Left kidney (tissue), 2 donors: Measurements from ENCODE around the gene BICRAL. TPM values are rescaled to one million over a fixed set of nuclear protein-coding genes. Genes with fewer than 3 reads are reported as not detected.
"Not testable (repeated sequence)": the region's sequence is repeated elsewhere in the genome, so short reads cannot be mapped to it uniquely, and the experiment has no call there.

Experiments
- DNase-seq: peaks from one replicate; pipeline ENCODE4 v3.0.0-alpha.2; 2013
- polyA plus RNA-seq: library from polyadenylated mRNA; unstranded; fragments of 120-200 nt; gene quantifications from one replicate; pipeline ENCODE4 v1.2.1, GENCODE V29; 2013; ENCODE audit not compliant: insufficient read length

BICRAL gene
- polyA plus RNA-seq, 1 donor = 17.4 TPM

DNA sequence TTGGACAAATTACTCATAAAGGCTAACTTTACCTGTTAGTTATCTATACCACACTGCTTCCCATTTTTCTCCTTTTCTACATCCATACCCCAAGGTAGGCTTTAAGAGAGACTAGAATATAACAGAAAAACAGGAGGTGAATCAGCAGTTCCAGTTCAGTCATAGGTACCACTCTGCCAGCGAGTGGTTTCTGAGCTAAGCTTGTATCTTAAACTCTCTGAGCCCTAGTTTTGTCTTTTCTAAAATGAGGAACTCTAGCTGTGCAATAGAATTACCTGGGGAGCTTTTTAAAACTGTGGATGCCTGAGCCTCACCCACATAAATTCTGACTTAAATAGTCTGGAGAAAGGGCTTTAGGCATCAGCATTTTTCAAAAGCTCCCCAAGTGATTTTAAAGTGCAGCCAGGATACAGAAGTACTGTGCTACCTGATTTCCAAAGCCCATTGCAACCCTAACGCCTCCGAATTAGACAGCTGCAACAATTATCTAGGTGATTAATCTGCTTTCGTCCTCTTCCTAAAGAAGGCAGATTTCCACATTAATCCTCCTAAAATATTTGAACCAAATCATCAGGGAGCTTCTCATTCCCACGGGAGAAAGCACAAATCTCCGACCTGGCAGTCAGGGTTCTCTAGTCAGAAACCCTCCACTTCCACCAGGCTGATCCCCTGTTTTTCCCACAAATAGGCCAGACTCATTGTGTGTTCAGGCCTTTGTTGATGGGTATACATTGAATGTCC, 60.2 kb downstream of the BICRAL start:
- no peak for DNase-seq

DNA sequence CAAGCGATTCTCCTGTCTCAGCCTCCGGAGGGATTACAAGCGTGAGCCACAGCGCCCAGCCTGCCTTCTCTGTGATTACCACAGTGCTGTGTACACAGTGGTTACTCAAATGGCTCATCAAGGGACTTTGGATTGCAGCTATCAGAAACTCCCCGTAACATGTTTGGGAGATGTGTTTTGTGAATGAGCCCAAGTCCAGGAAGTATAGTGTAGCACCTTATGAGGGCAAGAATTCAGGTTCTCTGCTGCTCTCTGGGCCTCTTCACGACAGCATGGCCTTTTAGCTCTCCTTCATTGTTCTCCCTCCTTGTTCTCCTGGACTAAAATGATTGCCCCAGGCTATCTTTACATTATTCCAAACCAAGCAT, 63.5 kb downstream of the BICRAL start:
- no peak for DNase-seq

DNA sequence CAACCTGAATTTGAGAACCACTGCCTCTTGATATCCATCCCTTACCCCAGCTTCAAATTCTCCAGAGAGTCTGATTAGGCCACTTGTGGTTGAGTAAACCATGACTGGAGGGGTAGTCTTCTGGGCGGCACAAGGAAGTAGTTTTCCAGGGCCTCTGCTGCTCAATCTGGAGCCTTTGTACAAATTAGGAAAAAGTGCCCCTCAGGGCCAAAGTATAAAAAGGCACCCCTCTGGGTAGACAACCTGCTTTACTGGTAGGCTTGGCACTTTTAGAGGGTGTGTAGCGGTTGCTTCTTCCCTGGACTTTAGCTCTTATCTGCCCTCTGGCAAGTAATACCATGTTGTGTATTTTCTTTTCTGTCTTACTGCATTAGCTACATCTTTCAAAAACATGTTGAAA, 64.7 kb downstream of the BICRAL start:
- DNase-seq = no peak

DNA sequence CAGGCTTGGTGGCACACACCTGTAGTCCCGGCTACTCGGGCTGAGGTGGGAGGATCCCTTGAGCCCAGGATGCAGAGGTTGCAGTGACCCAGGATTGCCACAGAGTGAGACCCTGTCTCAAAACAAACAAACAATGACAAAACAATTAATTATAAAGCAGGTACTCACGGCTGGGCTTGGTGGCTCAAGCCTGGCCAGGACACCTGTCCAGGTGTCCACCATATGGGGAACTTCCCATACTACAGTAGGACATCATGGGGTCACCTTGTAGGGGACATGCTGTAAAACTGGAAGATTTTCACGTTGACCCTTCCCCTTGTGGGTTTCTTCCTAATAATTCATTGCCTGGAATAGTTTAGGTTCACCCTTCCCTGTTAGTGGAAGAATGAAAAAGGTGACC, 66.8 kb downstream of the BICRAL start:
- DNase-seq = no peak

DNA sequence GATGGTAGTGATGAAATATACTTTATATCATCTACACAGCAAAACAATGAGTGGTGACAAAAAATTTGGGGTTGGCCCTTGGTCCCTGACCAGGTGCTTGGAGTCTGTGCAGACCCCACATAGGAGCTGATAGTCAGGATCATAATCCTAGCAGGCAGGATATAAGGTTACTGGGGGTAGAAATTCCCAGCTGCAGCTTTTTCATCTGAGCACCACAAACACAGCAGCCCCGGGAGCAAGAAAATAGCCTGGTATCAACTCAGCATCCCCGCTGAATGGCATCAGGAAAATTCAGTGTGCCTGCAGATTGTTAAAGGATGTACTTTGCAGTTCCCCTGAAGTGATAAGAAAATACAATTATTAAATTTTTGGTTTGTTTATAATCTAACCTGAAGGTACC, 69.7 kb downstream of the BICRAL start:
- no peak for DNase-seq

DNA sequence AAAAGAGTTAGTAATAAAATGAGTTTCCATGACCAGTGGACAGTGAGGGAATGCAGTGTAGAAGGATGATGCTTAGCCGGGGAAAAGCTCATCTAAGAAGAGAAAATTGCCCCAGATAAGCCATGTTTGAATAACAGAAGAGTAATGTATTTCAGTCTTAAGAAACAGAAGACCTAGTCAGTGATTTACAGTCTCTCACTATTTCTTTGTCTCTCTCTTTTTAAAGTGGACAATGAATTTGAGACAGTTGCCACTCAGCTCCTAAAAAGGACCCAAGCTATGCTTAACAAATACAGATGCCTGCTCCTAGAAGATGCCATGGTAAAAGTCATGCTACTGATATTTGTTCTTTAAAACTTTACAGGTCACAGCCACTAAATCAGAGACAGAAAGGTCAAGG, 78.2 kb downstream of the BICRAL start:
- DNase-seq = no peak

DNA sequence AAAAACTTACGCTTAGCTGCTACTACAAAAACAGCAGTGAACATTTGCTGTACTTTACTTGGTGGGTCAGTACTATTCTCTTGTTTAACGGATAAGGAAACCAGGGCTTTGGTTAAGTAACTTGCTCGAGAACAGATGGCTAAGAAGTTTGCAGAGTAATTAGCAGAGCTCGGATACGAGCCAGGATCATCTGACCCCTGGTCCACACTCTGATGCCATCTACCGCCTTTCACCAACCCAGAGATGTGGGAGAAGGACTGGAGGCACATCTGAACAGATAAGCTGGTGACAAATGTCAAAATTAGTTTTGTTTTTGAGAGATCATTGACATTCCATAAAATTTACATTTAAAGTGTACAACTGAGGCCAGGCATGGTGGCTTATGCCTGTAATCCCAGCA, 78.6 kb downstream of the BICRAL start:
- no peak for DNase-seq

DNA sequence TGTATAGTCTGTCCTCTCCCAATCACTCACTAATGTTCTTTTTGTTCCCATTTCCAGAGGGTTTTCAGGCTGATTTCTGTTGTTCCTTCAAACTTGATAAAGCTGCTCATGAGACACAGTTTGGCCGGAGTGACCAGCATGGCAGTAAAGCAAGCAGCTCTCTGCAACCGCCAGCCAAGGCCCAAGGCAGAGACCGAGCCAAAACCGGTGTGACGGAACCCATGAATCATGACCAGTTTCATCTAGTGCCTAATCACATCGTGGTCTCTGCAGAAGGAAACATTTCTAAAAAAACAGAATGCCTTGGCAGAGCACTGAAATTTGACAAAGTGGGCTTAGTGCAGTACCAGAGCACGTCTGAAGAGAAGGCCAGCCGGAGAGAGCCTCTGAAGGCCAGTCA, 82.8 kb downstream of the BICRAL start:
- DNase-seq = no peak

DNA sequence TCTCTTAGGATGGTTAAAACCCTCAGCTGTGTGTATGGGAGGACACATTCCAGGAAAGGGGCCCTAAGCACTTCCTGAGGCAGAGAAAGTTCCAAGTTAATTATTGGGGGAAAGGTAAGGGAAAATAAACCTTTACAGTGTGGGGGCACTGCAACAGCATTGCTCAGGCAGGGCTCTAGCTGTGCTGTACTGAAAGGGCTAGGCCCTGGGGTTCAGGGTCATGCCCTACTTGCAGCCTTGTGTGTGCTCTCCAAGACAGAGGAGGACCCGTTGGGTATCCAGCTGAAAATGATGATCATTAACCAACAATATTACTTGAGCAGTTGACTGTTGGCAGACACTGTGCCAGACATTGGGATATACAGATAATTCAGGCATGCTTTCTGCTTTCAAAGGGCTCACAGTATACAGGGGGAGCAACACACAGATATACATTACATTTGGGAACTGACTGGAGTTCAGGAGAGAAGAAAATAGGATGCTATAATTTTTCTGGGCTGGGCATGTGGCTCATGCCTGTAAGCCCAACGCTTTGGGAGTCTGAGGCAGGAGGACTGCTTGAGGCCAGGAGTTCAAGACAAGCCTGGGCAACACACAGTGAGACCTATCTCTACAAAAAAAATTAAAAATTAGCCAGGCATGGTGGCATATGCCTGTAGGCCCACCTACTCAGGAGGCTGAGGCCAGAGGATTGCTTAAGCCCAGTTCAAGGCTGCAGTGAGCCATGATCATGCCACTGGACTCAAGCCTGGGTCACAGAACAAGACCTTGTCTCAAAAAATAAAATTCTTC, 88.5 kb downstream of the BICRAL start:
- no peak for DNase-seq

DNA sequence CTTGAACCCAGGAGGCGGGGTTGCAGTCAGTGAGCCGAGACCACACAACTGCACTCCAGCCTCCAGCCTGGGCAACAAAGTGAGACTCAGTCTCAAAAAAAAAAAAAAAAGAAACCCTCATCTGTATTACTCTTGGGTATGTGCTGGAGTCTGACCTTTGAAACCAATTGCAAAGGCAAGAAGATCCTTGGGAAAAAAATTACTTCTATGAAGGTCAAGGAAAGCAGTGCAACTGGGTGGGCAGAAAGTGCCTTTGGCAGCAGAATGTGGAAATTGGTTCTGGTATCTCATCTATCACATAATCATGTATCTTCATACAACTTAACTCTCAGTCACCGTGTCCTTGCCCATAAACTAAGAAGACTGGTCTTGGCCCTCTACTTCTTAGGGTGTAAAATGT, 89.9 kb downstream of the BICRAL start:
- DNase-seq = no peak

DNA sequence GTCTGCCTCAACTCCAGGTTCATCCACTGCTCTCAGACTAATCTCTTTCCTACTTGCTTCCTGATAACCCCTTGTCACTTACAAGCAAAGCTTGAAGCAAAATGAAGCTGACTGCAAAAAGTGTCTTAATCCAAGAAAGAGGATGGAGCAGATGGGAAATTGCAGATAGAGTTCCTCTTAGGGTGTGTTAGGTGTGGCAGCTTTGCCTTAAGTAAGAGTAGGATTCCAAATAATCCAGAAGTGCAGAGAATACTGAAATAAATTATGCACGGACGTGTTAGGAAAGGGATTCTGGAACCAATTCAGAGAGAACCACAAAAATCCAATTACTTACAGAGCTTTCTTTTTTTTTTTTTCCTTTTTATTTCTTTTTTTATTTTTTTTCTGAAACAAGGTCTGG, 91.5 kb downstream of the BICRAL start:
- DNase-seq = no peak

DNA sequence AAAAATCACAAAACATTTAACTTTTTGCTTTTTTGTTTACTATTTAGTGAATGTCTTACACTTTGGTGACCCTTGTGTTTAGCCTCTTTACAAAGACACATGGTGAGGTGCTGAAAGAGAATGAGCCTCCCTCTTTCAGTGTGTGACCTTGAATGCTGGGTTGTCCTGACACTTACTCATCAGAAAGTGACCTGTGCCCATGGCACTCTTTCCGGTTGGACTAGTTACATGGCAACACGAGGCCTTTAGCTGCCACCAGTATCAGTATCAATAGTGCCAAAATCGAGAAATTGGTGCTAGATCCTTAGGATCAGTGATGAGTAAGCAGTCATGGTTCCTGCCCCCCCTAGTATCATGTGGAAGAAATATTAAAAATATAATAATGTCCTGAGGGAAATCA, 95.8 kb downstream of the BICRAL start:
- no peak for DNase-seq

DNA sequence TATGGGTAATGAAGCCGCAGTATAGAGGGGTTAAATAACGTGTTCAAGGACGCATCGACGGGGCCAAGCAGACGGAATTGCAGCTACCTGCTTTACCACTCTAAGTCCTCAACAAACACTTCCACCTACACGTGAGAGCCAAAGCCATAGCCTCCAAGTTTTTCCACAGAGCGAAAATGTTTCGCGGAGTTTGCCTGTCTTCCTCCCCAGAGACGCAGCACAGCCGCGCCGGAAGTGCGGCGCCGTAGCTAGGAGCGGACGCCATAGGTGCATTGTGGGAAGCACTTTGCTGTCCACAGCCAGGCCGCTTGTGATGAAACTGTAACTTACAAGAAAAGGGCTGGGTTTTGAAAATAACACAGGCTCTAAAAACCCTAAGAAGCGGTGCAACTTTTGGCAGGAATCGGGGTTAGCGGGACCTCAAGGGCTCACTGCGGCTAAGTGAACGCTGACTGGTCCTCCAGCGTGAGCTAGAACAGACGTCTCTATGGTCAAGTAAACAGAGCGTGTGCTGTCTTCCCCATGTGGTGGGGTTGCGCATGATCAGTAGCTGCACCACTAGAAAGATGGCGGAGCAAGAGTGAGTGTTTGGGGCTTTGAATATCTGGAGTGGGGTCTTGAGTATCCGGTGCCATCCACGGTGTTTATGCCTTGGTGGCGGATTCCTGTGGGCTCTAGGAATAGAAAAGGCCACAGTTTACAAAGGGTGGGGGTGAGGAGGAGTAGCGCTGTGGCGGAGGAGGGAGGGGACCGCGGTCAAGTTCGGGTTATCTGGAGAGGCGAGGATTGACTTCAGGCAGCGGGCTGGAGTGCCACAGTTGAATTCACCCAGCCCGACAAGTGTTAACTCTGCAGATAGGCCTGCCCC, 97.8 kb downstream of the BICRAL start, which contains the start of gene RPL7L1:
Gene RPL7L1 (plus strand): TSS at position 245 of the 868 bp plus-strand sequence. CDS start 295 bp downstream, at position 540.
- DNase-seq = peak; percentile 90

DNA sequence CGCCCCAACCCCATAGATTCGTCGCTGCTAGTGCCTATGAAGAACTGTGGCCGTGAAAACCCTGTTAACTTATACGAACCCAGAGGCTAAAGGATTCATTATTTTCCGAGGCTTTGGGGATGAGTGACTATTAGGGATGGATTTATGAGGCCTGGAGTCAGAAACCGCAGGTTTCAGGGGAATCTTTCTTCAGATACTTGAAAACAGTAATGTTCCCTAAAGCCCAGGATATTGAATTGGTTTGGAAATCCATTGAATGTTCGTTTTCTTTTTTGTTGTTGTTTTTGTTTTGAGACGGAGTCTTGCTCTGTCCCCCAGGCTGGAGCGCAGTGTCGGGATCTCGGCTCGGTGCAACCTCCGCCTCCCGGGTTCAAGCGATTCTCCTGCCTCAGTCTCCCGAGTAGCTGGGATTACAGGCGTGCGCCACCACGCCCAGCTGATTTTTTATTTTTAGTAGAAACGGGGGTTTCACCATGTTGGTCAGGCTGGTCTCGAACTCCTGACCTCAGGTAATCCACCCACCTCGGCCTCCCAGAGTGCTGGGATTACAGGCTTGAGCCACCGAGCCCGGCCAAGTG, 98.5 kb downstream of the BICRAL start:
- DNase-seq = not testable (repeated sequence)

DNA sequence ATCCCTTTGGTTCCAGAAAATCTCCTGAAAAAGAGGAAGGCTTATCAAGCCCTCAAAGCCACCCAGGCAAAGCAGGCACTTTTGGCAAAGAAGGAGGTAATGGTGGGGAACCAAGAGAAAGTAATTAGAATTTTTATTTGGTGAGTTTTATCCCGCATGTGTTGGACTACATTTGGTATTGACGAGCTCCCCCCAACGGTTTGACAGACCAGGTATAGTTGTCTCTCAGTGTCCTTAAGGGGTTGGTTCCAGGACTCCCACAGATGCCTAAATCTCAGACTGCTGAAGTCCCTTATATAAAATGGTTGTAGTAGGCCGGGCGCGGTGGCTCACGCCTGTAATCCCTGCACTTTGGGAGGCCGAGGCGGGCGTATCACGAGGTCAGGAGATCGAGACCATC, 99.0 kb downstream of the BICRAL start:
- DNase-seq = not testable (repeated sequence)

DNA sequence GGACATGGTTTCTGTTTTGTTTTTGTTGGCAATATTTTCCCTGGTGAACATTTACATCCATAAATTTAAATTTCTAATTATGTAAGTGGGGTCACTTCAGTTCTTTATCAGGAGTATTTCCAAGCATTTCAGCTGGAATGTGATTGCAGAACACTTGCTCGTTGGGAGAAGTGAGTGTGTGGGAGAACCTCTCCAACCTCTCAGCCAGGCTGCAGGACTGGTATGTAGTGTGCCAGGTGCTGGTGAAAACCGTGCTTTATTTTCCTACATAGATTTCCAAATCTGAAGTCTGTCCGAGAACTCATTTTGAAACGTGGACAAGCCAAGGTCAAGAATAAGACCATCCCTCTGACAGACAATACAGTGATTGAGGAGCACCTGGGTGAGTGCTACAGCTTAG, 103.8 kb downstream of the BICRAL start:
- no peak for DNase-seq

DNA sequence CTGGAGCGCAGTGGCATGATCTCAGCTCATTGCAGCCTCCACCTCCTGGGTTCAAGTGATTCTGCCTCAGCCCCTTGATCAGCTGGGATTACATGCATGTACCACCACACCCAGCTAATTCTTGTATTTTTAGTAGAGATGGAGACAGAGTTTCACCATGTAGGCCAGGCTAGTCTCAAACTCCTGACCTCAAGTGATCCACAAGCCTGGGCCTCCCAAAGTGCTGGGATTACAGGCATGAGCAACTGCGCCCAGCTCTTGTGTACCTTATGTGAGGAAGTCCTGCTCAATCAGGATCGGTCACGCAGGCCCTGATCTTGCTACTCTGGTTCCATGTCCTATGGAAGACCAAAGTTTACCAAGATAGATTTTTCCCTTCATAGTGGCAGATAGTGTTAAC, 106.3 kb downstream of the BICRAL start:
- not testable (repeated sequence) for DNase-seq

DNA sequence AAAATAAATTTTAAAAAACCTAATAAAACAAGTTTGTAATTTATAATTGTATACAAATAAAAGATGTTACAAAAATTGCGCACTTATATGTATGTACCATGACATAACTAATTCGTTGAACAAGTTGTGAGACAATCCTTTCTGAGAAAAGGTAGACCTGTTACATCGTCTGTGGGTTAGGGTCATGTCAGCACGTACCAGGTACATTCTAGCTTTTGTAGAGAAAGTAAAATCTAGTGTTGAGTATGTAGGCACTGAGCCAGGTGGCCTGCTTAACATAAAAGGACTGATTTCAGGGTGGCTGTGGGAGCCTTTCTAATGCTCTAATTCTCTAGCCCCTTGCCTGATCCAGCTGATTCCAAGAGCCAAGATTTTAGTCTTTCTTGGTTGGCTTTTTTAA, 108.0 kb downstream of the BICRAL start:
- DNase-seq = no peak

DNA sequence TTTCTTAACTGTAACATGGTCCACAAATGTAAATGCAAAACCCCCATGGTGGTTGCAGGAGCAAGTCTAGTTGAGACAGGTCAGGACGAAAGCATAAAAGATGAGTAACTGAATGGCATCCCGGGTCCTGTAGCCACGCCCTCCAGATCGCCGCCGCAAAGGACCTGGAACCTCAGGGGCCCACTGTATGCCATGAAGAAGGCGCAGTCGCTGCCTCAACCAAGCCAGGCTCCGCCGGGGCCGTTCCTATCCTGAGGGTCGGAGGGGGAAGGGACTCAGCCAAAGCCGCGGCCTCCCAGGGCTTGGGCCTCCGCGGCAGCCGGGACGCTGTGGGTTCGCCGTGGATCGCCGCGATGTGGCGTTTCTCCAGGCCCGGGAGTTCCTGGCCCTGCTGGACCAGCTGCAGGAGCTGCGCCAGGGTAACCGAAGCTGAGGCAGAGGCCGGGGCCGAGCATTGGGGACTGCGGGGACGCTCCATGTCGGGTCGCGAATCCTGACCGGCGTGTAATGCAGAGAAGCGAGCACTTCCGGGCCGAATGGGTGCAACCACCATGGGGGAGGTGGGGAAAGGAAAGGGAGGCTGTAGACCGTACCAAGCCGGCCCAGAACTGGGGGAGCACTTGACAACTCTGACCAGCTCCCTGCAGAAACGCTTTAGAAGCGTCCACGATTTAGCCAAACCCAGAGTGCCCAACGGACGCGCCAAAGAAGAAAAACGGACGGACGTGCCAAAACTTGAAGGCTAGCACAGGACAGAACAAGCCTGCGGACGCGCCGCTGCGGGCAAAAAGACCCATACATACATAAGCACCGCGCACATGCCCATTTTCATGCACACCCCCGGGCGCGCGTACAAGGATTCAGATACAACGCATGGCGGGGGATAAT, 108.7 kb downstream of the BICRAL start:
- peak; percentile 96 for DNase-seq

DNA sequence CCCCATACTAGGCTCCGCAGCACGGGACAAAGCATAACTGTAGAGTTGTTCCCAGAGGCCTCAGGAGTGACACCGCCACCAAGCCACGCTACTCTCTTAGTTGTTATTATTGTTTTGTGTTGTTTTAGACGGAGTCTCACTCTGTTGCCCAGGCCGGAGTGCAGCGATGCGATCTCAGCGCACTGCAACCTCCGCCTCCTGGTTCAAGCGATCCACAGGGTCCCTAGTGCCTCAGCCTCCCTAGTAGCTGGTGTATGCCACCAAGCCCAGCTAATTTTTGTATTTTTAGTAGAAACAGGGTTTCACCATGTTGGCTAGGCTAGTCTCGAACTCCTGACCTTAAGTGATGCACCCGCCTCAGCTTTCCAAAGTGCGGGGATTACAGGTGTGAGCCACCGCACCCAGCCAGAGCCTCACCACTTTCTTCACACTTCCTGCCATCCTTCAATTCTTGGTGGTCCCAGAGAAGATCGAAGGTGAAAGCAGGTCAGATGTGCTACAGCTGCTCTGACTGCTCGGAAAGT, 109.4 kb downstream of the BICRAL start:
- no peak for DNase-seq
